Measurements from ENCODE around the gene PREX1. TPM values are rescaled to one million over a fixed set of nuclear protein-coding genes. Genes with fewer than 3 reads are reported as not detected.

PREX1 gene
- total RNA-seq, 2 experiments from 2014 or later: 20.7 to 25.3 TPM

- peaks cover 12% of the 10 kb centered on the region; the same call in 1 of the 2 replicates for H3K36me3 ChIP-seq (ENCODE audit: insufficient read depth, low read length)
- H3K4me3 ChIP-seq (ENCODE audit: low read depth, low read length, poor library complexity, severe bottlenecking): no peak overlapping the region
- H3K9me3 ChIP-seq (ENCODE audit: low read length): no peaks in the 10 kb centered on the region
- no TSS peak for BruUV-seq (replicated peaks)
- no peaks in the 10 kb centered on the region for H3K79me2 ChIP-seq (ENCODE audit: insufficient read depth, low read depth, low read length)
- H3K4me2 ChIP-seq (ENCODE audit: low read length): no peak overlapping the region
- no peaks in the 10 kb centered on the region for H4K20me1 ChIP-seq (ENCODE audit: insufficient read depth, low read length)
- peaks cover 7% of the 10 kb centered on the region for H3K4me1 ChIP-seq (ENCODE audit: insufficient read depth, low read length, poor library complexity, severe bottlenecking)
- CTCF ChIA-PET (ENCODE audit: unreplicated experiment): no interaction called here
- no peak overlapping the region for H2AFZ ChIP-seq (ENCODE audit: low read length)
- no peak for DNase-seq (ENCODE audit: low spot score)
- POLR2A ChIA-PET: interaction anchor here (0.6 to 0.8 kb wide), 2 partner anchors 122 to 251 kb away, joined by 3 to 4 read pairs; no protein-coding TSS in a partner anchor
- H3K9me2 ChIP-seq (ENCODE audit: insufficient read depth, low read length): no peaks in the 10 kb centered on the region
- TF ChIP-seq EZH2phosphoT487 (IDR thresholded peaks at IDR 0.05; ENCODE audit: borderline replicate concordance, low read depth, low read length) (no peak), CTCF (conservative IDR thresholded peaks at IDR 0.05; ENCODE audit: low read length) (no peak)
- intact Hi-C loops (cut with micrococcal nuclease; ENCODE audit: unreplicated experiment): no loop called here
- H3K27ac ChIP-seq (ENCODE audit: low read depth, low read length, poor library complexity, severe bottlenecking): no peak overlapping the region
Measured at GRCh38 chr20:48676795-48677460, 150.9 kb downstream of the PREX1 start.

GRCh38 chr20:48676125-48676524, 151.7 kb downstream of the PREX1 start:
- H3K4me1 ChIP-seq (ENCODE audit: insufficient read depth, low read length, poor library complexity, severe bottlenecking): peaks cover 7% of the 10 kb centered on the region
- BruUV-seq (replicated peaks): no TSS peak
- no peaks in the 10 kb centered on the region for H3K9me2 ChIP-seq (ENCODE audit: insufficient read depth, low read length)
- ChIA-PET POLR2A (no interaction called here), CTCF (ENCODE audit: unreplicated experiment) (no interaction called here)
- no peak overlapping the region for H3K27ac ChIP-seq (ENCODE audit: low read depth, low read length, poor library complexity, severe bottlenecking)
- no peak overlapping the region for H3K4me2 ChIP-seq (ENCODE audit: low read length)
- intact Hi-C loops (cut with micrococcal nuclease; ENCODE audit: unreplicated experiment): no loop called here
- peaks cover 12% of the 10 kb centered on the region; the same call in 1 of the 2 replicates for H3K36me3 ChIP-seq (ENCODE audit: insufficient read depth, low read length)
- H2AFZ ChIP-seq (ENCODE audit: low read length): no peak overlapping the region
- no peak for DNase-seq (ENCODE audit: low spot score)
- no peaks in the 10 kb centered on the region for H3K9me3 ChIP-seq (ENCODE audit: low read length)
- no peaks in the 10 kb centered on the region for H4K20me1 ChIP-seq (ENCODE audit: insufficient read depth, low read length)
- H3K79me2 ChIP-seq (ENCODE audit: insufficient read depth, low read depth, low read length): no peaks in the 10 kb centered on the region
- no peak overlapping the region for H3K4me3 ChIP-seq (ENCODE audit: low read depth, low read length, poor library complexity, severe bottlenecking)
- no peak for TF ChIP-seq CTCF (conservative IDR thresholded peaks at IDR 0.05; ENCODE audit: low read length)
- TF ChIP-seq EZH2phosphoT487 (IDR thresholded peaks at IDR 0.05; ENCODE audit: borderline replicate concordance, low read depth, low read length): no peak

DNA sequence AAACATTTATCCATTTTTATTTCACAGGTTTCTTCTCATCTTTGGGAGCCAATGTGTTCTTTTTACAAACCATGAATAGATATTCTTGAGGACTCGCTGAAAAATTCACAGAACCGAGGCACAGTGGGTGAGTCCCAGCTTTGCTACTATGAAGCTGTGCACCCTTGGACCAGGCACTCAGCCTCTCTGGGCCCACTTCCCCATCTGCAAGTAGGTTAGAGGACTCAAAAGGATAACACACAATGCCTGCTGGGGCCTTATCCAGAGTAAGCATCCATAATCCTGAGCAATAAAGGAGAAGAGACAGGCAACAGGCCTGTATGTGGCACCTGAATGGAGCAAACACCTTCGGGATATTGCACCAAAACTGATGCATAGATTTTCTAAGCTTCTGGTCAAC, 153.3 kb downstream of the PREX1 start:
- no peak for DNase-seq (ENCODE audit: low spot score)
- Histone ChIP-seq H3K4me3 (ENCODE audit: low read depth, low read length, poor library complexity, severe bottlenecking) (no peak overlapping the region), H3K9me2 (ENCODE audit: insufficient read depth, low read length) (no peaks in the 10 kb centered on the region), H3K9me3 (ENCODE audit: low read length) (no peaks in the 10 kb centered on the region), H3K4me2 (ENCODE audit: low read length) (no peak overlapping the region), H3K27ac (ENCODE audit: low read depth, low read length, poor library complexity, severe bottlenecking) (no peak overlapping the region), H3K36me3 (ENCODE audit: insufficient read depth, low read length) (peaks cover 12% of the 10 kb centered on the region; the same call in 1 of the 2 replicates), H3K79me2 (ENCODE audit: insufficient read depth, low read depth, low read length) (no peaks in the 10 kb centered on the region), H3K4me1 (ENCODE audit: insufficient read depth, low read length, poor library complexity, severe bottlenecking) (no peaks in the 10 kb centered on the region), H2AFZ (ENCODE audit: low read length) (no peak overlapping the region), H4K20me1 (ENCODE audit: insufficient read depth, low read length) (no peaks in the 10 kb centered on the region)
- no peak for TF ChIP-seq CTCF (conservative IDR thresholded peaks at IDR 0.05; ENCODE audit: low read length)
- TF ChIP-seq EZH2phosphoT487 (IDR thresholded peaks at IDR 0.05; ENCODE audit: borderline replicate concordance, low read depth, low read length): no peak
- CTCF ChIA-PET (ENCODE audit: unreplicated experiment): no interaction called here
- intact Hi-C loops (cut with micrococcal nuclease; ENCODE audit: unreplicated experiment): no loop called here
- no TSS peak for BruUV-seq (replicated peaks)
- POLR2A ChIA-PET: no interaction called here

All from OCI-LY7 (cell line).